GM21737 (cell line): ENCODE results near the gene MKS1.

Source experiments
- ATAC-seq: cut with Tn5 transposase; IDR thresholded peaks from one replicate; pipeline ENCODE4 v1.9.1; 2021; ENCODE audit warnings: mild to moderate bottlenecking, moderate library complexity; ENCODE audit not compliant: unreplicated experiment

Gene MKS1

GRCh38 chr17:58170622-58171021 lies 48.4 kb downstream of the MKS1 start:
- no peak for ATAC-seq

- no peak for ATAC-seq
Observed at GRCh38 chr17:58166682-58167081, 52.4 kb downstream of the MKS1 start, which contains the start of gene OR4D2. OR4D2 (plus strand) TSS chr17:58166982; CDS start chr17:58169656, 2,674 bp downstream.

- ATAC-seq, result no peak
Observed at GRCh38 chr17:58165981-58166380, 53.1 kb downstream of the MKS1 start.

- no peak for ATAC-seq
Observed at GRCh38 chr17:58161566-58161965, 57.5 kb downstream of the MKS1 start.

GRCh38 chr17:58158181-58158580 lies 60.9 kb downstream of the MKS1 start:
- no peak for ATAC-seq

- no peak for ATAC-seq
Observed at GRCh38 chr17:58156839-58157803, 61.9 kb downstream of the MKS1 start.
